ENCODE measurements around the gene MYO7A.

DNA sequence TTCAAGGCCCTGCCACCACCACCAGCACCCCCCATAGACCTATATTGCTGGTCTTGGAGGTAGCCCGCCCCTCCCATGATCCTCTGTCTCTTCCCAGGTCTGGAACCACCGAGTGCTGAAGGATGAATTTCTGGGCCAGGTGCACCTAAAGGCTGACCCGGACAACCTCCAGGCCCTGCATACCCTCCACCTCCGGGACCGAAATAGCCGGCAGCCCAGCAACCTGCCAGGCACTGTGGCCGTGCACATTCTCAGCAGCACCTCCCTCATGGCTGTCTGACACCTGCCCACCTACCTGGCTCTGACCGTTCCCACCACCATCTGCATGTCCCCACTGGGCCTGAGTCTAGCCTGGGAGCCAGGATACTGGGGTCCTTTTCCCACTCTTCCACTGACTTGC is 4.5 kb upstream of the MYO7A start:
- TF ChIP-seq, protein P1, sequence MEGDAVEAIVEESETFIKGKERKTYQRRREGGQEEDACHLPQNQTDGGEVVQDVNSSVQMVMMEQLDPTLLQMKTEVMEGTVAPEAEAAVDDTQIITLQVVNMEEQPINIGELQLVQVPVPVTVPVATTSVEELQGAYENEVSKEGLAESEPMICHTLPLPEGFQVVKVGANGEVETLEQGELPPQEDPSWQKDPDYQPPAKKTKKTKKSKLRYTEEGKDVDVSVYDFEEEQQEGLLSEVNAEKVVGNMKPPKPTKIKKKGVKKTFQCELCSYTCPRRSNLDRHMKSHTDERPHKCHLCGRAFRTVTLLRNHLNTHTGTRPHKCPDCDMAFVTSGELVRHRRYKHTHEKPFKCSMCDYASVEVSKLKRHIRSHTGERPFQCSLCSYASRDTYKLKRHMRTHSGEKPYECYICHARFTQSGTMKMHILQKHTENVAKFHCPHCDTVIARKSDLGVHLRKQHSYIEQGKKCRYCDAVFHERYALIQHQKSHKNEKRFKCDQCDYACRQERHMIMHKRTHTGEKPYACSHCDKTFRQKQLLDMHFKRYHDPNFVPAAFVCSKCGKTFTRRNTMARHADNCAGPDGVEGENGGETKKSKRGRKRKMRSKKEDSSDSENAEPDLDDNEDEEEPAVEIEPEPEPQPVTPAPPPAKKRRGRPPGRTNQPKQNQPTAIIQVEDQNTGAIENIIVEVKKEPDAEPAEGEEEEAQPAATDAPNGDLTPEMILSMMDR (IDR thresholded peaks at IDR 0.05; ENCODE audit: low read depth, low read length, poor library complexity, severe bottlenecking): no peak
- no peak for TF ChIP-seq EZH2phosphoT487 (IDR thresholded peaks at IDR 0.05; ENCODE audit: borderline replicate concordance, low read length)
